A673 (cell line): ENCODE data around the gene TMEM242. TPM values are rescaled to one million over a fixed set of nuclear protein-coding genes. Genes with fewer than 3 reads are reported as not detected.

Experiments used
- BruUV-seq: library from RNA; stranded (reverse); fragments of 400-500 nt; replicated peaks from 2 replicates; lab custom pipeline; 2021; lab: Mats Ljungman, UMichigan
- CTCF ChIA-PET: fragments of 300-600 bp; sonication (Branson Sonifier 250); formaldehyde crosslinking; loops from one replicate; lab custom pipeline; 2022; ENCODE audit warnings: antibody characterized with exemption; lab: Charles Lee
- POLR2A ChIA-PET: fragments of 300-600 bp; sonication (Branson Sonifier 250); formaldehyde crosslinking; loops from one replicate; lab custom pipeline; 2022; ENCODE audit warnings: antibody characterized with exemption; ENCODE audit not compliant: low non-redundant PET; lab: Charles Lee
- DNase-seq: peaks from one replicate; pipeline ENCODE4 v3.0.0-alpha.2; 2015; ENCODE audit warnings: low spot score
- H3K27ac ChIP-seq: fragments of 200-600 bp; sonication (generic); 2 replicates; pipeline ENCODE4 v1.5.1; 2016; ENCODE audit warnings: mixed run types, low read depth, mild to moderate bottlenecking, mixed read lengths, antibody characterized with exemption, low read length; ENCODE audit not compliant: poor library complexity, severe bottlenecking
- H3K27me3 ChIP-seq: fragments of 200-600 bp; sonication (generic); replicated peaks from 2 replicates; pipeline ENCODE4 v1.6.1; 2017; ENCODE audit warnings: mixed run types, low read depth, mild to moderate bottlenecking, mixed read lengths, antibody characterized with exemption, low read length; ENCODE audit not compliant: insufficient read depth, poor library complexity
- H3K36me3 ChIP-seq: fragments of 200-600 bp; sonication (generic); 2 replicates; pipeline ENCODE4 v1.6.1; 2016; ENCODE audit warnings: mixed run types, mild to moderate bottlenecking, mixed read lengths, antibody characterized with exemption, low read length; ENCODE audit not compliant: insufficient read depth, poor library complexity, severe bottlenecking
- H3K4me1 ChIP-seq: fragments of 200-600 bp; sonication (generic); 2 replicates; pipeline ENCODE4 v1.6.1; 2017; ENCODE audit warnings: mixed run types, mild to moderate bottlenecking, mixed read lengths, antibody characterized with exemption, low read length; ENCODE audit not compliant: insufficient read depth, poor library complexity, severe bottlenecking
- H3K4me3 ChIP-seq: fragments of 200-600 bp; sonication (generic); 2 replicates; pipeline ENCODE4 v1.5.1; 2016; ENCODE audit warnings: low read depth, mixed run types, mild to moderate bottlenecking, mixed read lengths, low read length; ENCODE audit not compliant: poor library complexity, severe bottlenecking
- H3K9me3 ChIP-seq: fragments of 200-600 bp; sonication (generic); 2 replicates; pipeline ENCODE4 v1.6.1; 2016; ENCODE audit warnings: mixed run types, low read depth, mild to moderate bottlenecking, mixed read lengths, antibody characterized with exemption, low read length; ENCODE audit not compliant: poor library complexity, severe bottlenecking
- EZH2 ChIP-seq: fragments of 200-600 bp; sonication (generic); IDR thresholded peaks from 2 replicates; pipeline ENCODE4 v1.6.1; 2017; ENCODE audit warnings: borderline replicate concordance, low read depth, mild to moderate bottlenecking, mixed read lengths, antibody characterized with exemption, low read length; ENCODE audit not compliant: poor library complexity, severe bottlenecking
- intact Hi-C: fragments of 100-400 bp; cut with micrococcal nuclease; formaldehyde crosslinking; loops from one replicate; pipeline ENCODE4 v1.10.0; 2022; ENCODE audit not compliant: unreplicated experiment
- total RNA-seq: library from RNA; stranded (reverse); gene quantifications from 2 replicates; pipeline ENCODE4 v1.2.3, GENCODE V29; 2021
- TF ChIP-seq, protein P1 (sequence below): fragments of 300-800, 200-600 bp; sonication (generic); conservative IDR thresholded peaks from 2 replicates; pipeline ENCODE4 v1.5.1; 2017; ENCODE audit warnings: low read depth, mild to moderate bottlenecking, antibody characterized with exemption, low read length, moderate library complexity, mixed read lengths

The TMEM242 gene
- total RNA-seq, 1 experiment from 2014 or later = 13.2 TPM

DNA sequence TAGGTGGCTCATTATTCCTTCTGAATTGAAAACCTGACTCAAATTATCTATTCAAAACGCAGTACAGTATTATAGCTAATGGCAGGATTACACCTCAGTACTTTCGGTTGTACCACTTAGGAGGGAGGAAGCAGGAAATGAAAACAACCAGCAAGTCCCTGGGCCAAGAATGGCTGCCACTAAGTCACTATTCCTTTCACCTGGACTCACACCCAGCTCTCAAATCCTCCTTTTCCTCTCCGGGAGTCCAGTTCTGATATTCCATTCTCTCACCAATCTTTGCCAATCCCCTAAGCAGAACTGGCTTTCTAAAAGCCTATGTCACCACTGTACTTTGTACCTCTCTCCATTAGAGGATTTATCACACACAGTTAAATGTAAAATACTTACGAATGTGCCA, 20.6 kb downstream of the TMEM242 start:
- DNase-seq = no peak
- no peak overlapping the region for H3K27ac ChIP-seq
- H3K36me3 ChIP-seq = no peaks in the 10 kb centered on the region
- POLR2A ChIA-PET = interaction anchor here (0.6 kb wide), 1 partner anchor 375 kb away, joined by 4 read pairs; no protein-coding TSS in a partner anchor
- H3K9me3 ChIP-seq = no peaks in the 10 kb centered on the region
- BruUV-seq = no TSS peak
- CTCF ChIA-PET = no interaction called here
- no peaks in the 10 kb centered on the region for H3K27me3 ChIP-seq
- peaks cover 8% of the 10 kb centered on the region for H3K4me1 ChIP-seq
- intact Hi-C loops = no loop called here
- no peak for TF ChIP-seq EZH2
- TF ChIP-seq, protein P1, sequence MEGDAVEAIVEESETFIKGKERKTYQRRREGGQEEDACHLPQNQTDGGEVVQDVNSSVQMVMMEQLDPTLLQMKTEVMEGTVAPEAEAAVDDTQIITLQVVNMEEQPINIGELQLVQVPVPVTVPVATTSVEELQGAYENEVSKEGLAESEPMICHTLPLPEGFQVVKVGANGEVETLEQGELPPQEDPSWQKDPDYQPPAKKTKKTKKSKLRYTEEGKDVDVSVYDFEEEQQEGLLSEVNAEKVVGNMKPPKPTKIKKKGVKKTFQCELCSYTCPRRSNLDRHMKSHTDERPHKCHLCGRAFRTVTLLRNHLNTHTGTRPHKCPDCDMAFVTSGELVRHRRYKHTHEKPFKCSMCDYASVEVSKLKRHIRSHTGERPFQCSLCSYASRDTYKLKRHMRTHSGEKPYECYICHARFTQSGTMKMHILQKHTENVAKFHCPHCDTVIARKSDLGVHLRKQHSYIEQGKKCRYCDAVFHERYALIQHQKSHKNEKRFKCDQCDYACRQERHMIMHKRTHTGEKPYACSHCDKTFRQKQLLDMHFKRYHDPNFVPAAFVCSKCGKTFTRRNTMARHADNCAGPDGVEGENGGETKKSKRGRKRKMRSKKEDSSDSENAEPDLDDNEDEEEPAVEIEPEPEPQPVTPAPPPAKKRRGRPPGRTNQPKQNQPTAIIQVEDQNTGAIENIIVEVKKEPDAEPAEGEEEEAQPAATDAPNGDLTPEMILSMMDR = no peak
- H3K4me3 ChIP-seq = no peak overlapping the region

DNA sequence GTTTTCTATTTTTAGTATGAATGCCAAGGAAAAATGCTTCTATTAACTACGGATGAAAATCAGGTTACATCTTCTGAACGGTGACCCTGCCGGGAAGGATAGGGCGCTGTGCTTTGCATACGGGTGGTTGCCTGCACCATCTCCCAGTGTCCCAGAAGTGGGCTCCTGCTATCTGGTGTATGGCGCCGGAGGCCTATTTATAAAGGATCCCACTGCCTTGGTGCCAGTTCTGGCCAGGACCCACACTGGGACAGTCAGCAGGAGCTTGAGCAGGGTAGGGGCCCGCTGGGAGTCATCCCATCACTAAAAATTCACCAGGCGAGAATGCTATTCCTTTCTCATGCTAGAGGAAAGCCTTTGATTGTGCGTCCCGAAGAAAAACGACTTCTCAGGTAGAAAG, 22.9 kb downstream of the TMEM242 start:
- H3K4me3 ChIP-seq = no peak overlapping the region
- H3K27ac ChIP-seq = no peak overlapping the region
- ChIA-PET CTCF (no interaction called here), POLR2A (no interaction called here)
- no peaks in the 10 kb centered on the region for H3K27me3 ChIP-seq
- H3K36me3 ChIP-seq = no peaks in the 10 kb centered on the region
- DNase-seq = no peak
- H3K9me3 ChIP-seq = no peaks in the 10 kb centered on the region
- peaks cover 8% of the 10 kb centered on the region for H3K4me1 ChIP-seq
- TF ChIP-seq, protein P1 = no peak
- no peak for TF ChIP-seq EZH2
- BruUV-seq = no TSS peak
- intact Hi-C loops = no loop called here

- ChIA-PET POLR2A (no interaction called here), CTCF (no interaction called here)
- H3K4me1 ChIP-seq = peaks cover 8% of the 10 kb centered on the region
- H3K9me3 ChIP-seq = no peaks in the 10 kb centered on the region
- intact Hi-C loops = no loop called here
- no TSS peak for BruUV-seq
- H3K36me3 ChIP-seq = no peaks in the 10 kb centered on the region
- no peak overlapping the region for H3K27ac ChIP-seq
- TF ChIP-seq EZH2 = no peak
- TF ChIP-seq, protein P1 = no peak
- H3K4me3 ChIP-seq = no peak overlapping the region
- DNase-seq = no peak
- H3K27me3 ChIP-seq = no peaks in the 10 kb centered on the region
These were observed 23.3 kb downstream of the TMEM242 start for GRCh38 chr6:157300006-157300405.
